Measurements from ENCODE around the gene KCNJ18.
"Not testable (repeated sequence)": the region's sequence is repeated elsewhere in the genome, so short reads cannot be mapped to it uniquely, and the experiment has no call there.

The KCNJ18 gene

DNA sequence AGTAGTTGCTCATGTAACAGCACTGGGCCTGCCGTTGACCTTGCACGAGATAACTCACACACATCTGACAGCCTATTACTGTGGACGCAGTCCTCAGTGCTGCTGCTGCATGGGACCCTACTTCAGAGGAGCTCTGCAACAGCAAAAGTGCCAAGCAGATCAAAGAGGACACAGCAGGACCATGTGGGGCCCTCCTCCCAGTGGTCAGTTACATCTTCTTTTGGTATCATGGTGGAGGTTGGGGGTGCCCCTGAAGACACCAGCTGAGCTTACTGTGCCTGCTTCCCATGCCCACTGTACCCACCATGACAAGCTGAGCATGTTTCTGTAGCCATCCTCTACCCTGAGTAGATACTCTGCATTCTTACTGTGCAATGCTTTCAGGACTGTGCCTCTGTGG is 41.6 kb downstream of the KCNJ18 start:
- DNase-seq (ENCODE audit: low spot score): not testable (repeated sequence)

DNA sequence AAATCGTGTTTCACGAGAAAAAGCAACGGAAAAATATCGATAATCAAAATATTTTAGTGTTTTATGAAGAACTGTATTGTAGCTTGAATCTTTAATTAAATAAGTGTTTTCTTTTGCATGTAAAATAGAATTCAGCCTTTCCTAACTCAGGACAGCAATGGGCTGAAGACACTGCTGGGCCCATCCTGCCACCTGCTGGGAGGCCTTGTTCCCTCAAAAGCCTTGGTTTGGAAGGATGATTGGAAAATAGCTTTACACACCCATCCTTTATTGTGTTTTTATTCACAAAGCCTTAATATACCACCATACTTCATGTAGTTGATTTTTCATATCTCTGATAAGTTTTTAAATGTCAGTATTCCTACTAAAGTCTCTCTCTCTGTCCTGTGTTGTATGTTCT is 43.5 kb downstream of the KCNJ18 start:
- DNase-seq (ENCODE audit: low spot score): not testable (repeated sequence)

DNA sequence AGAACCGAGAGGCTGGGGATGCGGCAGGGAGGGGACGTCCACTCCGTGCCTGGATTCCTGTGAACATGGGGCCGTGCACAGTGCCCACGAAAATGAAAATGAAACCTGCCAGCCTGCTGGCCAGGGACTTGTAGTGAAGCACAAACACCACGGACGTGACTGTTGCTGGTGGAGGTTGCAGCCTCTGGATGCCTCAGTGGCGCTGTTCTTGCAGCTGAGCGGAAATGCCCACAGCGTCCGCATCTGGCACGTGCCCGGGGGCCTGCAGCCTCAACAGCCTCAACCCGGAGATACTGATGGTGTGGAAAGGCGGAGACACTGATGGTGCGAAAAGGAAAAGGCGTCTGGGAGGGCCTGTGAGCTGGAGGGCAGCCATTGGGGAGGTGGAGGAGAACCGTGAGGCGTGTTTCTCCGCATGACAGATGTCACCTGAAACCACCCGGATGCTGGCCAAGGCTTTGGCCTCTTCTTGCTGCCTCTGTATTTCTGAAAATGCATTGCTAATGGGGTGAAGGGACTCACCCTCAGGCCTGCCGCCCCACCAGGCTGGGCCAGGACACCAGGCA is 44.8 kb downstream of the KCNJ18 start:
- not testable (repeated sequence) for DNase-seq (ENCODE audit: low spot score)

DNA sequence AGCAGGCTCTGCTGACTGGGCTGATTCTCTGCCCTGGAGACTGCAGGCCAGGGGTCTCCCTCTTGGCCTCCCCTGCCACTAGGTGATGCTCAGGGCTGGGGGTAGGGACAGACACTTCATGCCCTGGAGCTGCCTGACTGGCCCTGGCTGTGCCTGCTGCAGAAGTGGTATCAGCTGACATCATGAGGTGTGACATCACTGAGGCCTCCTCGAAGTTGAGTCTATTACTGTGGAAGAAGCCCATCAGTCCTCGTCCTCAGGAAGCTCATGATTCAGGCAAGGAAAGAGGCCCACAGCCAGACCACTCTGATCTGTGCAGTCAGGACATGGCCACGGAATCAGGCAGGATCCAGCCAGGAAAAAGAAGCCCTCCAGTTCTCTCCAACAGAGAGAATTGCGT is 45.9 kb downstream of the KCNJ18 start:
- DNase-seq (ENCODE audit: low spot score): not testable (repeated sequence)

DNA sequence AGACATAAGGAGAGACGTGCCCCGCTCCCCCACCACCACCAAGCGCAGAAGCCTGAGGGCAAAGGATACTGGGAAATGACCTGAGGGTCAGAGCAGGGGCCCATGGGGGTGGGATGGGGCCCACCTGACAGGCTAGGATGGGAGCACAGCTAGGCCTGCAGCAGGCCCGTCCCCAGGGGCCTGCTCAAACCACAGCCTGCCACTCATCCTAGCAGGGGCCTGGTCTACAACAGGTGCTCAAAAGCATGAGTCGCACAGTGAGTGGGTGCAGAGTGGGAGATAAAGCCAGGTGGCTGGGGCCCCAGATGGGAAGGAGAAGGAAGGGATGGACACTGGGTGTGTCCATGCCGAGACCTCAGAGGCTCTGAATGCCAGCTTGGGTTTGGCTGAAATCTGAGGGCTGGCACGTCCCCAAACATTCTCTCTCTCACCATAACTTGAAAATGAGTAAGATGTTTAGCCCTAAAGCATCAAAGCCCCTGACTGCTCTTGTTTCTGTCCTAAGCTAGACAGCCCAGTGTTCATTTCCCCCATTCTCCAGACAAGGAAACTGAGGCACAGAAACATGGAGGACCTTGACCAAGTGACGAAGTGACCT is 46.7 kb downstream of the KCNJ18 start:
- DNase-seq (ENCODE audit: low spot score): not testable (repeated sequence)

DNA sequence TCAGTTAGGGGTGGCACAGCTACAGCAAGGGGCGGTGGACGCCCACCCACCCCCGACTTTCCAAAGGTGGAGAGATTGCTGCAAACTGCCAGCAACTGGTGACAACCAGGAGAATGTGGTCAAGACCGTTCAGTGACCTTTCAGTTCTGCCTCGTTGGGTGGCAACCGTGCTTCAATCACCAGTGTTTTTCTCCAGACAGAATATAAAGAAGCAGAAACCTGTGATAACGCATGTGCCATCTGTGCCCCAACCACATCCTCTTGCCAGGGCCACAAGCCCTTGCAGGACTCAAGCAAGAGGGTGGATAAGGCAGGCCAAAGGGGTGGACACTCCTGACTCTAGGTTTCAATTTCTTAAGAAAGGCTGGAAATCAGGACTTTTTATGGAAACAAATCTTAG is 47.2 kb downstream of the KCNJ18 start:
- not testable (repeated sequence) for DNase-seq (ENCODE audit: low spot score)

DNA sequence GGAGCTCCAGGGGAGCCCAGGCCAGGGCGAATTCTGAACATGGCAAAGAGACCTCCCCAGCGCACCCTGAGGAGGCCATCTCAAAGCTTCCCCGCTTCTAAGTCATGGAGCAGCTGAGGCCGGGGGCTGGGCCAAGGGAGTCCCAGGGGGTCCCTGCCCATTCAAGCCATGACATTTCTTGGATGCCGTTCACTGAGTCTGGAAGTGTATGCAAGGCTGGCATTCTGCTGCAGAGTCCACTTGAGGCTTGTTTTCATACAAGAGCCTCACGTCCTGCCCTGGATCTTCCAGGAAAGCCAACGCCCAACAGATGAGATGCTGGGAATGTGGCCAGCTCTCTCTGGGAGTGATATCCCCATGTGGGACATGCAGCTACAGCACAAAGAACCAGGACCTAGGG is 48.5 kb downstream of the KCNJ18 start:
- not testable (repeated sequence) for DNase-seq (ENCODE audit: low spot score)

DNA sequence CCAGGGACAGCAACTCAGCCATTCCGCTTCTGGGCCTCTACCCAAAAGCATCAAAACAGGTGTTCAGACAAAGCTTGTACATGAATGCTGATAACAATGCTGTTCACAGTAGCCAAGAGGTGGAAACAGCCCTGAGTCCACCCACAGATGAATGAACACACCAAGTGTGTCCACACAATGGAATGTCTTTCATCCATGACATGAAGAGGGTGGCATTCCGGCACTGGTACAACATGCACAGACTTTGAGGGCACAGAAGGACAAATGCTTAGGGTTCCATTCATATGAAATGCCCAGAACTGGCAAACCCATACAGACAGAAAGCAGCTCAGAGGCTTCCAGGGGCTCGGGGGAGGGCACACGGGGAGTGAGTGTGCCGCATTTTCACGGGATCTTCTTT is 49.2 kb downstream of the KCNJ18 start:
- not testable (repeated sequence) for DNase-seq (ENCODE audit: low spot score)

DNA sequence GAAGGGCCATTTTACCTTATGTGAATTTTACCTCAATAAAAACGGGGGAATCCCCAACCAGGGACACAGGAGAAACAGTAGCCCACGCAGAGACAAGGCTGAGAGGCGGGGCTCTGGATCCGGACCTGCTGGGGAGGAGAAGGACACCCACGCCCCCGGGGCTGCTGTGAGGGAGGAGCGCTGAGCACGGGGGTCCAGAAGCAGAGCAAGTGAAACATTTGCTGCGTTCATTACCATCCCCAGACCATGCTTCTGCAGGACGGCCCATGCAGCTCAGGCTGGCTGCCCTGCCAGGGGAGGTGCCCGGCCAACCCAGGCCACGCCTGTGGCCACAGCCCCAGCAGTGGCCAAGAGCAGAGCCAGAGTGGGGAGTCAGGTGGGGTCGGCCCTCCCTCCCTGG is 50.0 kb downstream of the KCNJ18 start:
- peak; percentile 3 for DNase-seq (ENCODE audit: low spot score)

DNA sequence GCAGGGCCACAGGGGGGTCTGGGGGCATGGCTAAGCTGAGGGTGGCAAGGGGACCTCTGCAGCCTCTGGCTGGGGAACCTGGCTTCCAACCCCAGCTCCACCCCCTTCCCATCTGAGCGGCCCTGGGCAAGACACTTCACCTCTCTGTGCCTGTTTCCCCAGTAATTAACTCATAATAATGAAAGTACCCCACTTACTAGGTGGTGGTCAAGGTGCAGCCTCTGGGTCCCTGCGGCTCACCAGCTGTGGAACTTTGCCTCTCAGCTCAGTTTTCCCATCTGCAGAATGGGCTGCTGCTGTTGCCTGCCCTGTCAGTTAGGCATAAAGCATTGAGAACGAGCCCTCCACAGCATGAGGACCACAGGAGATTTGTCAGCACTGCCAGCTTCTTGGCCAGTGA is 51.8 kb downstream of the KCNJ18 start:
- not testable (repeated sequence) for DNase-seq (ENCODE audit: low spot score)

DNA sequence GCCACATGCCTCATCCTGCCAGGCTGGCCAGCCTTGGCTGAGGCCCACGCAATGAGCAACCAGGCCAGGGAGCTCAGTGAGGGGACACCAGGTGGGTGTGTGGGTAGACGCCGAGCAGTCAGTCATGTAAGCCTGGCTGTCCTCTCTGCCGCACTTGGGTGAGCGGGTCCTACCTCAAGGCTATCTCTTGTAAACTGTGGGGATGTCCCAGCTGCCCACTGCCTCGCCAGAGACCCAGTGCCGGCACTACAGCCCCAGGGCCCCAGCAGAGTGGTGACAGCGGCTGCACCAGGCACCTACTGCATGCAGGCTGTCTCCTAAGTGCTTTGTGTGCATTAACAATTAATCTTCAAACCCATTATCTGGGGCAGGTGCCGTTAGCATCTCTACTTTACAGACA is 52.3 kb downstream of the KCNJ18 start:
- DNase-seq (ENCODE audit: low spot score): not testable (repeated sequence)

DNA sequence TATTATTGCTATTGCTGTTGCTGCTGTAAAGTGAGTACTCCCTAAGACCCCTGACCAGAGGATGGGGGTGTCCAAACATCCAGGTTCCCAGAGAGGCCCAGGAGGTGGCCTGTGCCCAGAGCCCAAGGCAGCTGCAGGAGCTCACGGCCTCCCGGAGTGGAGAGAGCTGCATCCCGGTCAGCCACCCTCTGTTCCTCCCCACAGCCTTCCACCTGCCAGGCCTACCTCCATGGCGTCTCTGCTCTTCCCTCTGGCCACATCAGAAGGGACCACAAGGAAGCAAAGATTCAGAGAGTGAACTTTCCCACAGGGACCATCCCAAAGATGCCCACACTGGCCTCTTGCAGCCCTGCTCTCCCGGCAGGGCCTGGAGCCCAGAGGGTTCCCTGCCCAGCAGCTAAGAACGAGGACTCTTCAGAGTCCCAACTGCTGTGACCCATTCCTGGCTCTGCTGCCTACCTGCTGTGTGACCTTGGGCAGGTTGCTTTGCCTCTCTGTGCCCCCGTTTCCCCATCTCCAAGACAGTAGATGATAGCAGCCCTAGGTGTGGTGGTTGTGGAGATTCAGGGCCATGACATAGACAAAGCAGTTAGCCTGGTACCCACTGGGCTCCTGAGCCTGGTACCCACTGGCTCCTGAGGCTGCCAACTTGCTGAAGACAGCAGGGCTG is 53.2 kb downstream of the KCNJ18 start:
- not testable (repeated sequence) for DNase-seq (ENCODE audit: low spot score)

DNA sequence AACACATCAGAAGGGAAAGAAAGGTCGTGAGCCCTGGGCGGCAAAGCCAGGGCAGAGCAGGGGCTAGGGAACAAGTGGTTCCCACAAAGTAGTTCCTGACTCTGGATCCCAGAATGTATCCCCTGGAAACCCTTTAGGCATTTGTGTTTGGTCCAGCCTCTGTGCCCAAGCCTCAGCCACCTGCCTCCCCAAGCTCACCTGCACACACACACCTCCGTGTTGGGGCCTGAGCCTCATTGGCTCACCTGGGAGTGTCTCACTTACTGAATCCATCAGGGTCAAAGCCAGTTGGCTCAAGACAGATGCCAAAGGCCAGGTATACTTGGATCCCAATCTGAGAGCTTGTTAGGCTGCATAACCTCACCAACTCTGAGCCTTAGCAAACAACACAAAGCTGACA is 54.1 kb downstream of the KCNJ18 start:
- DNase-seq (ENCODE audit: low spot score): not testable (repeated sequence)

DNA sequence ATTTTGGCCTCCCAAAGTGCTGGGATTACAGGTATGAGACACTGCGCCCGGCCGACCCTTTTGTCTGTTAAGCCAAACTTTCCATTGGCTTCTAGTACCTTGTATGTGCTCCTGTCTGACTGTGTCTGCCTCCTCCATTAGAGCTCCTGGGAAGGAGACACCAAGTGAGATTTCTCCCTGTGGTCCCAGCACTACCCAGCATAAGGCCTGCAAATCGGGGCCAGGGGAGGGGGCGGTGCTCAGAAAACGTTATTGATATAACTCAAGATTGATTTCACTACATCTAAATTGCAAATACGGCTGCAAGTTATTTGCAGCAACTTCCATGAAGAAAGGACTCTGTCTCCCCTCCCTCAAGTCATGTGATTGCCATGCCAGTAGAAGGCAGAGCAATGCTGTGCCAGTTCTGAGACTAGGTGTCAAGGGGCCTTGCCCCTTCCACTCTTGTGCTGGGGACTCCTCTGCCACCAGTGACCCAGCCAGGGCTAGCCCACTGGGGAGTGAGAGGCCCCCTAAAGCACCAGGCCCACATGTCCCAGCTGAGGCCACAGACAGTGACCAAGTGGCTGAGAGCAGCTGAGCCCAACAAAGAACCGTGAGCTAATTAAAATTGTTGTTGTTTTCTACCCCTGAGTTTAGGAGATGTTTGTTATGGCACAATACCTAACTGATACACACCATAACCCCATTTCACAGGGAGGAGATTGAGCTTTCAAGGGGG is 55.0 kb downstream of the KCNJ18 start:
- DNase-seq (ENCODE audit: low spot score): not testable (repeated sequence)

DNA sequence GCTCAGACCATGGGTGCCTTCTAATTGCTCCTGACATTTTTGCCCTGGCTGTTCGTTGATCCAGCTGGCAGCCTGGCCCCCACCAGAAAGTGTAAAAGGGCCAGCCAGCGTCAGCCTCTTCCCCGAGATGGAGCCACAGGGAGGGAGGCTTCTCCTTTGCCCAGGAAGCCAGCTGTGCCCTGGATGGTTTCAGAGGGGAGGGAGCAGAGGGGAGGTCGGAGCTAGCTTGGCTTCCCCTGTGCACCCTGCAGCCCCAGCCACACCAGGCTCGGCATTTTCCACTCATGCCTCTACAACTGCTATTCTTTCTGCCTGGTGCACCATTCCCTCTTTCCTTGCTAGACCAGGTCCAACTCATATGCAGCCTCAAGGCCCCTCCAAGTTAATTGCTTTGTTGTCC is 56.4 kb downstream of the KCNJ18 start:
- DNase-seq (ENCODE audit: low spot score): not testable (repeated sequence)

DNA sequence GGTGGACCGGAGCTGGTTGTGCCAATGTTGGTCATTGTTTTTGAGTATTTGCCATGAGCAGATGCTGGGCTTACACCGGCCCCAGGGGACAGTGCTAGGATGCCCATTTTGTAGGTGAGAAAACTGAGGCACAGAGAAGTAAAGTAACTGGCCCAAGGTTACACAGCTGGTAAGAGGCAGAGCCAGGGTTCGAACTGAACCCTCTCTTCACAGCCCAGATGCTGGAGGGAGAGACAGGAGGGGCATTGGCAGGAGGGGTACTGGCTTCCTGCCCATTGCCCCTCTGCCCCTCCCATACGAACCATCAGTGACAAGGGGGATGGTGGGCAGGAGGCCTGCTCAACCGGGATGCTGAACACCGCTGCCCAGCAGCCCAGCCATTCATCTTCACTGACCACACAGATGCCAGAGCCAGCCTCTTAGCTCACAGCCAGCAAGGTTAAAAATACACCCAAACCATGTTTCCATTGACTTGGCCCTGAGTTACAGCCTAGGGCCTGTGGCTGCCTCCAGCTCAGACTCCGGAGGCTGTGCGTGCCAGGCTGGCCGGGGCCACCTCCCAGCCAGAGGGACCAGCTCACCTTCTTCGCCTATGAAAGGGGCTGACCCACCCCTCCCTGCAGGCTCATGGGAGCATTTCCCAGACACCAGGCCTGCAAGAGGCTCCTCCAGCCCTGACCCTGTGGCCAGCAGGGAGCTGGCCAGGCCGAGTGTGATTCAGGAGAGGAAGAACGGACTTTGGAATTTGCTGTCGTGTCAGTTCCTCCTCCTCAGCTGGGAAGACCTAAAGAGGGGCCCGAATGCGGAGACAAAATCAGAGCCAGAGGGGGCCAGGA is 57.6 kb downstream of the KCNJ18 start:
- DNase-seq (ENCODE audit: low spot score): not testable (repeated sequence)

DNA sequence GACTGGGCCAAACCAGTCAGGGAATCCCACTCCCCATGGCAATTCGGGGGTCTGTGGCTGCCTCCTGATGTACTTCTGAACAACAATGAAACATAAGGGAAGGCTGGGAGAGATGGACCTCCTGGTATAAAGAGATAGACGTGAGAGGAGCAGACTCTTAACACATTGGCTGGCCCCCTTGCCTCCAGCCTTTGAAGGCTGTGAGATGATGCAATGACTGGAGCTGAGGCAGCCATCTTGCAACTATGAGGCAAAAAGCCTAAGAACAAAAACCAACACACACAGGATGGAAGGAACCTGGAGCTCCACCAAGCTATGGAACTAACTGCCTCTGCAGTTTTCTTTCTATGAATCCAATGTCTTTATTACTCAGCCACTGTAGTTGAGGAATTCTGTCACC is 58.8 kb downstream of the KCNJ18 start:
- not testable (repeated sequence) for DNase-seq (ENCODE audit: low spot score)
